H9 (cell line): ENCODE measurements around the gene SLC48A1. TPM values are rescaled to one million over a fixed set of nuclear protein-coding genes. Genes with fewer than 3 reads are reported as not detected.

Experiments used
- DNase-seq: peaks from one replicate; pipeline ENCODE4 v3.0.0-alpha.2; 2017
- H2AFZ ChIP-seq: one replicate; pipeline ENCODE4 v1.6.1; 2013; ENCODE audit warnings: mild to moderate bottlenecking, low read length, control low read depth, moderate library complexity
- H2AK5ac ChIP-seq: 2 replicates; pipeline ENCODE4 v1.6.1; 2013; ENCODE audit warnings: low read length, control low read depth, mixed read lengths; ENCODE audit not compliant: insufficient read length
- H2BK120ac ChIP-seq: one replicate; pipeline ENCODE4 v1.6.1; 2013; ENCODE audit warnings: low read depth, mild to moderate bottlenecking, low read length, control low read depth, inconsistent platforms; ENCODE audit not compliant: poor library complexity, severe bottlenecking
- H2BK12ac ChIP-seq: 2 replicates; pipeline ENCODE4 v1.6.1; 2013; ENCODE audit warnings: low read length, control low read depth, mixed read lengths, low read depth; ENCODE audit not compliant: insufficient read length
- H2BK15ac ChIP-seq: 2 replicates; pipeline ENCODE4 v1.6.1; 2013; ENCODE audit warnings: low read depth, low read length, control low read depth
- H2BK20ac ChIP-seq: one replicate; pipeline ENCODE4 v1.6.1; 2013; ENCODE audit warnings: low read depth, mild to moderate bottlenecking, low read length, control low read depth, inconsistent platforms; ENCODE audit not compliant: poor library complexity, severe bottlenecking
- H2BK5ac ChIP-seq: 2 replicates; pipeline ENCODE4 v1.6.1; 2013; ENCODE audit warnings: low read length, control low read depth, mixed read lengths; ENCODE audit not compliant: insufficient read length
- H3K14ac ChIP-seq: 2 replicates; pipeline ENCODE4 v1.6.1; 2013; ENCODE audit warnings: low read length, control low read depth; ENCODE audit not compliant: insufficient read depth
- H3K18ac ChIP-seq: 2 replicates; pipeline ENCODE4 v1.6.1; 2013; ENCODE audit warnings: low read depth, mild to moderate bottlenecking, mixed read lengths, low read length, control low read depth; ENCODE audit not compliant: insufficient read length
- H3K23ac ChIP-seq: 2 replicates; pipeline ENCODE4 v1.6.1; 2013; ENCODE audit warnings: low read length, control low read depth, mixed read lengths, low read depth; ENCODE audit not compliant: insufficient read length
- H3K23me2 ChIP-seq: 2 replicates; pipeline ENCODE4 v1.6.1; 2013; ENCODE audit warnings: low read depth, mild to moderate bottlenecking, mixed read lengths, low read length, control low read depth; ENCODE audit not compliant: insufficient read length, poor library complexity, severe bottlenecking
- H3K27ac ChIP-seq: 2 replicates; pipeline ENCODE4 v1.5.1; 2013; ENCODE audit warnings: low read length, control low read depth, mixed read lengths, low read depth; ENCODE audit not compliant: insufficient read length
- H3K27me3 ChIP-seq: 2 replicates; pipeline ENCODE4 v1.6.1; 2013; ENCODE audit warnings: low read length, control low read depth, inconsistent platforms; ENCODE audit not compliant: insufficient read depth
- H3K4ac ChIP-seq: 2 replicates; pipeline ENCODE4 v1.6.1; 2013; ENCODE audit warnings: low read depth, mild to moderate bottlenecking, control low read depth, inconsistent platforms, low read length, moderate library complexity
- H3K4me1 ChIP-seq: 2 replicates; pipeline ENCODE4 v1.6.1; 2013; ENCODE audit warnings: low read length, control low read depth, inconsistent platforms; ENCODE audit not compliant: insufficient read depth
- H3K4me2 ChIP-seq: 2 replicates; pipeline ENCODE4 v1.6.1; 2013; ENCODE audit warnings: low read length, control low read depth, mixed read lengths; ENCODE audit not compliant: insufficient read length, insufficient read depth
- H3K56ac ChIP-seq: 2 replicates; pipeline ENCODE4 v1.6.1; 2013; ENCODE audit warnings: low read depth, mild to moderate bottlenecking, mixed read lengths, low read length, control low read depth; ENCODE audit not compliant: insufficient read length
- H3K79me1 ChIP-seq: 2 replicates; pipeline ENCODE4 v1.6.1; 2013; ENCODE audit warnings: low read depth, mild to moderate bottlenecking, moderate library complexity, low read length, control low read depth, inconsistent platforms; ENCODE audit not compliant: insufficient read depth, poor library complexity, severe bottlenecking
- H3K79me2 ChIP-seq: 2 replicates; pipeline ENCODE4 v1.6.1; 2013; ENCODE audit warnings: low read length, control low read depth, inconsistent platforms; ENCODE audit not compliant: insufficient read depth
- H3K9ac ChIP-seq: 2 replicates; pipeline ENCODE4 v1.6.1; 2013; ENCODE audit warnings: low read length, control low read depth, mixed read lengths; ENCODE audit not compliant: insufficient read length; ENCODE audit errors: extremely low read depth
- H3K9me3 ChIP-seq: one replicate; pipeline ENCODE4 v1.6.1; 2013; ENCODE audit warnings: low read depth, low read length, inconsistent platforms; ENCODE audit not compliant: control insufficient read depth
- H3T11ph ChIP-seq: one replicate; pipeline ENCODE4 v1.6.1; 2013; ENCODE audit warnings: mild to moderate bottlenecking, low read length, control low read depth, inconsistent platforms
- H4K20me1 ChIP-seq: one replicate; pipeline ENCODE4 v1.6.1; 2013; ENCODE audit not compliant: control insufficient read depth, insufficient read length, insufficient read depth
- H4K5ac ChIP-seq: 2 replicates; pipeline ENCODE4 v1.6.1; 2013; ENCODE audit warnings: low read depth, mild to moderate bottlenecking, mixed read lengths, low read length, control low read depth; ENCODE audit not compliant: insufficient read length
- H4K8ac ChIP-seq: replicated peaks from 2 replicates; pipeline ENCODE4 v1.6.1; 2013; ENCODE audit warnings: low read length, control low read depth, mixed read lengths, low read depth; ENCODE audit not compliant: insufficient read length
- H4K91ac ChIP-seq: 2 replicates; pipeline ENCODE4 v1.6.1; 2013; ENCODE audit warnings: low read depth, mild to moderate bottlenecking, moderate library complexity, mixed read lengths, low read length, control low read depth; ENCODE audit not compliant: insufficient read length
- H3K27ac Mint-ChIP-seq, 3 experiments: 2 replicates in 2 of 3; 3 replicates in 1 of 3; pipeline ENCODE4 v1.8.0; 2020 to 2021; ENCODE audit warnings: mixed read lengths in 3 of 3, mild to moderate bottlenecking in 1 of 3, moderate library complexity in 1 of 3
- H3K27me3 Mint-ChIP-seq: 2 replicates; pipeline ENCODE4 v1.8.0; 2021; ENCODE audit warnings: low read depth, mild to moderate bottlenecking, moderate library complexity, mixed read lengths
- H3K36me3 Mint-ChIP-seq, 3 experiments: 2 replicates in 2 of 3; 3 replicates in 1 of 3; pipeline ENCODE4 v1.8.0; 2020 to 2021; ENCODE audit warnings: low read depth in 3 of 3, mixed read lengths in 3 of 3; ENCODE audit not compliant: insufficient read depth in 1 of 3
- H3K4me1 Mint-ChIP-seq, 2 experiments: 2 replicates each; pipeline ENCODE4 v1.8.0; 2020; ENCODE audit warnings: mixed read lengths in 2 of 2
- H3K4me3 Mint-ChIP-seq, 2 experiments: 2 replicates in 1 of 2; 3 replicates in 1 of 2; pipeline ENCODE4 v1.8.0; 2020 to 2021; ENCODE audit warnings: mild to moderate bottlenecking in 2 of 2, mixed read lengths in 2 of 2, moderate library complexity in 1 of 2
- H3K9me3 Mint-ChIP-seq, 2 experiments: 2 replicates in 1 of 2; 3 replicates in 1 of 2; pipeline ENCODE4 v1.8.0; 2020; ENCODE audit warnings: mild to moderate bottlenecking in 2 of 2, mixed read lengths in 2 of 2, moderate library complexity in 1 of 2
- CTCF ChIP-seq: fragments of 200-600 bp; sonication (generic); conservative IDR thresholded peaks from 3 replicates; pipeline ENCODE4 v1.8.0; 2021; ENCODE audit warnings: antibody characterized with exemption, mild to moderate bottlenecking
- WGBS: extraction: QIAGEN DNeasy Blood & Tissue Kit; methylation state at CpG from one replicate; pipeline ENCODE4 v1.1.7; 2013; ENCODE audit warnings: missing lambda C conversion rate, low lambda C conversion rate, mixed read lengths; ENCODE audit not compliant: insufficient read length; ENCODE audit errors: extremely low coverage; 5-methylcytosine and 5-hydroxymethylcytosine counted together
- total RNA-seq: library from RNA; stranded (reverse); gene quantifications from 2 replicates; pipeline ENCODE4 v1.2.1, GENCODE V29; 2021

The SLC48A1 gene
- total RNA-seq, 1 experiment from 2014 or later, result 10.6 TPM

- no CpG with 5 or more reads among the region's 4 CpGs for WGBS
- no peak overlapping the region for H2BK5ac ChIP-seq
- no peak overlapping the region for H2BK120ac ChIP-seq
- Mint-ChIP-seq H3K27ac (no peak overlapping the region), H3K36me3 (peaks cover 0 to 4% (median 4%) of the 10 kb centered on the region in 3 experiments; a peak in 5 of 7 replicates), H3K27me3 (no peaks in the 10 kb centered on the region; the same call in none of the 2 replicates), H3K4me1 (peaks cover 25 to 32% of the 10 kb centered on the region in 2 experiments), H3K4me3 (no peak overlapping the region), H3K9me3 (no peaks in the 10 kb centered on the region)
- no peak overlapping the region for H3T11ph ChIP-seq
- H3K27me3 ChIP-seq, result no peaks in the 10 kb centered on the region
- peak overlapping the region; percentile 3 for H2BK12ac ChIP-seq
- H4K5ac ChIP-seq, result no peak overlapping the region
- no peak overlapping the region for H2AK5ac ChIP-seq
- H2AFZ ChIP-seq, result no peak overlapping the region
- H3K79me2 ChIP-seq, result no peaks in the 10 kb centered on the region
- H3K79me1 ChIP-seq, result no peaks in the 10 kb centered on the region
- no peak overlapping the region for H3K18ac ChIP-seq
- H3K4me2 ChIP-seq, result no peak overlapping the region
- DNase-seq, result no peak
- no peak overlapping the region for H3K23ac ChIP-seq
- H3K4ac ChIP-seq, result no peak overlapping the region
- H3K14ac ChIP-seq, result no peak overlapping the region
- H2BK20ac ChIP-seq, result no peak overlapping the region
- H4K8ac ChIP-seq, result no peak overlapping the region
- no peaks in the 10 kb centered on the region for H4K20me1 ChIP-seq
- no peak for TF ChIP-seq CTCF
- peak overlapping the region; percentile 47 for H4K91ac ChIP-seq
- H3K23me2 ChIP-seq, result peaks cover under 1% of the 10 kb centered on the region
- H3K9ac ChIP-seq, result no peak overlapping the region
- no peak overlapping the region for H2BK15ac ChIP-seq
- no peak overlapping the region for H3K56ac ChIP-seq
- no peaks in the 10 kb centered on the region for H3K9me3 ChIP-seq
- H3K27ac ChIP-seq, result peak overlapping the region; percentile 63
- H3K4me1 ChIP-seq, result peaks cover 25% of the 10 kb centered on the region
Measured at GRCh38 chr12:47754126-47754525, 18.9 kb upstream of the SLC48A1 start.
